Panc1 (cell line): ENCODE results near the gene CALCR. TPM values are rescaled to one million over a fixed set of nuclear protein-coding genes. Genes with fewer than 3 reads are reported as not detected.

Source experiments
- ATAC-seq: fragments of 200-7000 bp; cut with Tn5 transposase; 2 replicates; pipeline ENCODE4 v1.9.1; 2020; ENCODE audit warnings: mild to moderate bottlenecking, moderate library complexity
- BruUV-seq: library from RNA; stranded (reverse); fragments of 400-500 nt; replicated peaks from 2 replicates; lab custom pipeline; 2021; lab: Mats Ljungman, UMichigan
- CTCF ChIA-PET: fragments of 300-600 bp; sonication (Branson Sonifier 250); formaldehyde crosslinking; loops from one replicate; lab custom pipeline; 2022; ENCODE audit warnings: antibody characterized with exemption; lab: Charles Lee
- POLR2A ChIA-PET: fragments of 300-600 bp; sonication (Branson Sonifier 250); formaldehyde crosslinking; loops from one replicate; lab custom pipeline; 2022; ENCODE audit warnings: antibody characterized with exemption; lab: Charles Lee
- DNase-seq: peaks from one replicate; pipeline ENCODE4 v3.0.0-alpha.2; 2010; ENCODE audit warnings: low read depth, low spot score
- H3K27ac ChIP-seq: 2 replicates; pipeline ENCODE4 v1.5.1; 2011; ENCODE audit warnings: mild to moderate bottlenecking, low read length, inconsistent platforms
- H3K27me3 ChIP-seq: fragments of 200-500 bp; sonication (Bioruptor generic); 2 replicates; pipeline ENCODE4 v1.6.0; 2014; ENCODE audit warnings: low read length, inconsistent platforms; ENCODE audit not compliant: control insufficient read depth, insufficient read depth
- H3K36me3 ChIP-seq: fragments of 200-500 bp; sonication (Bioruptor generic); 2 replicates; pipeline ENCODE4 v1.5.1; 2014; ENCODE audit warnings: inconsistent platforms, mild to moderate bottlenecking, low read length, moderate library complexity; ENCODE audit not compliant: control insufficient read depth, insufficient read depth
- H3K4me1 ChIP-seq: 2 replicates; pipeline ENCODE4 v1.5.1; 2011; ENCODE audit warnings: inconsistent platforms, mild to moderate bottlenecking, low read length, moderate library complexity; ENCODE audit not compliant: control insufficient read depth, insufficient read depth
- H3K4me3 ChIP-seq, 2 experiments: 2 replicates each; pipeline ENCODE4 v1.5.1; 2011 to 2012; ENCODE audit warnings: low read depth in 2 of 2, low read length in 2 of 2, mild to moderate bottlenecking in 2 of 2, inconsistent platforms in 1 of 2, moderate library complexity in 1 of 2
- H3K9me3 ChIP-seq: fragments of 200-500 bp; sonication (Bioruptor generic); 2 replicates; pipeline ENCODE4 v1.5.1; 2014; ENCODE audit warnings: low read depth, mild to moderate bottlenecking, inconsistent platforms, low read length, moderate library complexity; ENCODE audit not compliant: control insufficient read depth, insufficient read depth
- POLR2AphosphoS5 ChIP-seq: IDR thresholded peaks from 2 replicates; pipeline ENCODE4 v1.6.1; 2012; ENCODE audit warnings: mild to moderate bottlenecking, low read depth, low read length, moderate library complexity
- REST ChIP-seq, 2 experiments: IDR thresholded peaks; 2 replicates each; pipeline ENCODE4 v1.6.1; 2011 to 2012; ENCODE audit warnings: low read depth in 2 of 2, control low read depth in 1 of 2, low read length in 1 of 2, mild to moderate bottlenecking in 1 of 2, moderate library complexity in 1 of 2; ENCODE audit not compliant: insufficient read depth in 1 of 2
- SIN3A ChIP-seq: IDR thresholded peaks from 2 replicates; pipeline ENCODE4 v1.6.1; 2012; ENCODE audit warnings: low read depth, mild to moderate bottlenecking, low read length, moderate library complexity, borderline replicate concordance; ENCODE audit not compliant: insufficient read depth
- TCF7L2 ChIP-seq: IDR thresholded peaks from 2 replicates; pipeline ENCODE4 v1.6.1; 2011; ENCODE audit warnings: mild to moderate bottlenecking, low read depth, low read length, inconsistent platforms
- in situ Hi-C: cut with HindIII; loops from 2 replicates; pipeline ENCODE4 v1.10.0; 2016; ENCODE audit warnings: low sequenced_read_pairs, low pct_unique_long_range_greater_than_20kb
- intact Hi-C: fragments of 100-400 bp; cut with micrococcal nuclease; formaldehyde crosslinking; loops from one replicate; pipeline ENCODE4 v1.10.0; 2022; ENCODE audit not compliant: unreplicated experiment
- total RNA-seq: library from RNA; stranded (reverse); gene quantifications from one replicate; pipeline ENCODE4 v1.2.1, GENCODE V29; 2021; ENCODE audit not compliant: unreplicated experiment
- TF ChIP-seq, protein P1 (sequence below): fragments of 450-650 bp; IDR thresholded peaks from 2 replicates; pipeline ENCODE4 v1.5.1; 2017; ENCODE audit warnings: mild to moderate bottlenecking

Gene CALCR
- total RNA-seq, 1 experiment from 2014 or later = 0.10 TPM

GRCh38 chr7:93547716-93548115, 26.8 kb downstream of the CALCR start:
- no peak for ATAC-seq
- DNase-seq = no peak
- intact Hi-C loops (no loop called here), in situ Hi-C loops (no loop called here)
- TF ChIP-seq TCF7L2 (no peak), POLR2AphosphoS5 (no peak), SIN3A (no peak), REST (IDR thresholded peaks at IDR 0.05; ENCODE audit: insufficient read depth in 1 of 2, low read depth in 2 of 2, low read length in 1 of 2) (no peak)
- TF ChIP-seq, protein P1, sequence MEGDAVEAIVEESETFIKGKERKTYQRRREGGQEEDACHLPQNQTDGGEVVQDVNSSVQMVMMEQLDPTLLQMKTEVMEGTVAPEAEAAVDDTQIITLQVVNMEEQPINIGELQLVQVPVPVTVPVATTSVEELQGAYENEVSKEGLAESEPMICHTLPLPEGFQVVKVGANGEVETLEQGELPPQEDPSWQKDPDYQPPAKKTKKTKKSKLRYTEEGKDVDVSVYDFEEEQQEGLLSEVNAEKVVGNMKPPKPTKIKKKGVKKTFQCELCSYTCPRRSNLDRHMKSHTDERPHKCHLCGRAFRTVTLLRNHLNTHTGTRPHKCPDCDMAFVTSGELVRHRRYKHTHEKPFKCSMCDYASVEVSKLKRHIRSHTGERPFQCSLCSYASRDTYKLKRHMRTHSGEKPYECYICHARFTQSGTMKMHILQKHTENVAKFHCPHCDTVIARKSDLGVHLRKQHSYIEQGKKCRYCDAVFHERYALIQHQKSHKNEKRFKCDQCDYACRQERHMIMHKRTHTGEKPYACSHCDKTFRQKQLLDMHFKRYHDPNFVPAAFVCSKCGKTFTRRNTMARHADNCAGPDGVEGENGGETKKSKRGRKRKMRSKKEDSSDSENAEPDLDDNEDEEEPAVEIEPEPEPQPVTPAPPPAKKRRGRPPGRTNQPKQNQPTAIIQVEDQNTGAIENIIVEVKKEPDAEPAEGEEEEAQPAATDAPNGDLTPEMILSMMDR = no peak
- Histone ChIP-seq H3K9me3 (no peaks in the 10 kb centered on the region), H3K36me3 (no peaks in the 10 kb centered on the region), H3K27ac (no peak overlapping the region), H3K4me1 (no peaks in the 10 kb centered on the region), H3K4me3 (no peak overlapping the region), H3K27me3 (no peaks in the 10 kb centered on the region; the same call in 1 of the 2 replicates)
- CTCF ChIA-PET = no interaction called here
- POLR2A ChIA-PET = no interaction called here
- no TSS peak for BruUV-seq

DNA sequence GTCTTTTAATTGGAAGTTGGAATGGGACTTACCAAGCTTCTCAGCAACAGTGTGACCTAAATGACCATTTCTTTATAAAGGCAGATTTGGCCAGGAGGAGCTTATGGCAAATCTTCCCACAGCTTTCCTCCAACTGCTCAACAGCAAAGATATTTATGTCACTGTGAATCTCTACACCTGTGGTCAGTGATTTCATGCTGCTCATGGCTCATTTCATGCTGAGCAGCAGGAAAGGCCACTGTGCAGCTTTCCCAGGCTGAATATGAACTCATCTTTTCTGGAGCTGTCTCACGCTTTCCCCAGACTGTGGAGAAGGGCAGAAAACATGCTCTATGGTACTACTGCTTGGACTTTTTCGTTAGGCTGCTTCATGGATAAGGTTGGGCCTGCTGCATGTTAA, 29.8 kb downstream of the CALCR start:
- DNase-seq (no peak), ATAC-seq (no peak)
- TF ChIP-seq, protein P1 = no peak
- no peak for TF ChIP-seq TCF7L2
- TF ChIP-seq SIN3A = no peak
- no peak for TF ChIP-seq POLR2AphosphoS5
- TF ChIP-seq REST (IDR thresholded peaks at IDR 0.05; ENCODE audit: insufficient read depth in 1 of 2, low read depth in 2 of 2, low read length in 1 of 2) = no peak
- Histone ChIP-seq H3K9me3 (no peaks in the 10 kb centered on the region), H3K27ac (no peak overlapping the region), H3K4me1 (no peaks in the 10 kb centered on the region), H3K27me3 (no peaks in the 10 kb centered on the region; the same call in 1 of the 2 replicates), H3K36me3 (no peaks in the 10 kb centered on the region), H3K4me3 (no peak overlapping the region)
- intact Hi-C loops (no loop called here), in situ Hi-C loops (no loop called here)
- ChIA-PET CTCF (no interaction called here), POLR2A (no interaction called here)
- BruUV-seq = no TSS peak
